IMR-90 (cell line): Measurements from ENCODE around the gene ITSN1. TPM values are rescaled to one million over a fixed set of nuclear protein-coding genes. Genes with fewer than 3 reads are reported as not detected.

Experiments used
- ATAC-seq: fragments of 200-7000 bp; cut with Tn5 transposase; 2 replicates; pipeline ENCODE4 v1.9.1; 2020; ENCODE audit warnings: low read depth, mild to moderate bottlenecking, moderate library complexity
- BruUV-seq: library from RNA; stranded (reverse); fragments of 400-500 nt; replicated peaks from 2 replicates; lab custom pipeline; 2021; lab: Mats Ljungman, UMichigan
- CTCF ChIA-PET: fragments of 300-600 bp; formaldehyde crosslinking; extraction: SDS; loops from one replicate; lab custom pipeline; 2021; ENCODE audit warnings: antibody characterized with exemption; lab: Yijun Ruan, JAX
- POLR2A ChIA-PET: fragments of 300-600 bp; sonication (Branson Sonifier 250); formaldehyde crosslinking; loops from one replicate; lab custom pipeline; 2022; ENCODE audit warnings: antibody characterized with exemption; ENCODE audit not compliant: unreplicated experiment; lab: Charles Lee
- DNase-seq: peaks from one replicate; pipeline ENCODE4 v3.0.0; 2013
- H2AFZ ChIP-seq: replicated peaks from 2 replicates; pipeline ENCODE3; 2013; ENCODE audit warnings: low read length, mild to moderate bottlenecking; ENCODE audit not compliant: poor library complexity
- H2AK5ac ChIP-seq: 2 replicates; pipeline ENCODE4 v1.6.1; 2013; ENCODE audit warnings: low read depth, low read length, inconsistent platforms
- H2AK9ac ChIP-seq: replicated peaks from 2 replicates; pipeline ENCODE3; 2013; ENCODE audit warnings: mild to moderate bottlenecking, low read depth, low read length, moderate library complexity; ENCODE audit not compliant: poor library complexity
- H2BK120ac ChIP-seq: 2 replicates; pipeline ENCODE4 v1.6.1; 2013; ENCODE audit warnings: low read depth, low read length, inconsistent platforms
- H2BK15ac ChIP-seq: 3 replicates; pipeline ENCODE4 v1.6.1; 2013; ENCODE audit warnings: low read depth, low read length, inconsistent platforms
- H2BK20ac ChIP-seq: 2 replicates; pipeline ENCODE4 v1.6.1; 2013; ENCODE audit warnings: low read depth, mild to moderate bottlenecking, inconsistent platforms, low read length, moderate library complexity
- H2BK5ac ChIP-seq: 2 replicates; pipeline ENCODE4 v1.6.1; 2013; ENCODE audit warnings: mild to moderate bottlenecking, low read depth, low read length, inconsistent platforms; ENCODE audit not compliant: poor library complexity, severe bottlenecking
- H3K14ac ChIP-seq: replicated peaks from 2 replicates; pipeline ENCODE4 v1.6.1; 2013; ENCODE audit warnings: low read depth, low read length, inconsistent platforms
- H3K18ac ChIP-seq: 2 replicates; pipeline ENCODE4 v1.6.1; 2013; ENCODE audit warnings: low read depth, low read length, control low read depth
- H3K23ac ChIP-seq: 2 replicates; pipeline ENCODE4 v1.6.1; 2013; ENCODE audit warnings: low read depth, low read length, inconsistent platforms
- H3K27ac ChIP-seq: 2 replicates; pipeline ENCODE4 v1.5.1; 2013; ENCODE audit warnings: mild to moderate bottlenecking, control low read depth, low read length; ENCODE audit not compliant: insufficient read depth
- H3K27me3 ChIP-seq: 2 replicates; pipeline ENCODE4 v1.6.1; 2013; ENCODE audit warnings: low read length; ENCODE audit not compliant: control insufficient read depth, insufficient read depth
- H3K36me3 ChIP-seq: 2 replicates; pipeline ENCODE4 v1.6.1; 2013; ENCODE audit warnings: low read length, mixed read lengths; ENCODE audit not compliant: control insufficient read depth, insufficient read depth
- H3K4ac ChIP-seq: 2 replicates; pipeline ENCODE4 v1.6.1; 2013; ENCODE audit warnings: low read depth, low read length, inconsistent platforms
- H3K4me1 ChIP-seq: 2 replicates; pipeline ENCODE4 v1.6.1; 2013; ENCODE audit warnings: low read length, mixed read lengths; ENCODE audit not compliant: control insufficient read depth, insufficient read depth
- H3K4me2 ChIP-seq: 2 replicates; pipeline ENCODE4 v1.6.1; 2013; ENCODE audit warnings: low read depth, mild to moderate bottlenecking, control low read depth, low read length, moderate library complexity
- H3K4me3 ChIP-seq: 2 replicates; pipeline ENCODE4 v1.5.1; 2013; ENCODE audit warnings: low read depth, mild to moderate bottlenecking, control low read depth, low read length, moderate library complexity; ENCODE audit not compliant: insufficient read depth
- H3K56ac ChIP-seq: 2 replicates; pipeline ENCODE4 v1.6.1; 2013; ENCODE audit warnings: low read length, inconsistent platforms; ENCODE audit not compliant: insufficient read depth; ENCODE audit errors: extremely low read depth
- H3K79me1 ChIP-seq, 2 experiments: 2 replicates each; pipeline ENCODE4 v1.6.1; 2013; ENCODE audit warnings: low read length in 2 of 2, inconsistent platforms in 1 of 2, low read depth in 1 of 2
- H3K9ac ChIP-seq: 2 replicates; pipeline ENCODE4 v1.6.1; 2013; ENCODE audit warnings: low read depth, low read length, control low read depth
- H3K9me1 ChIP-seq: 2 replicates; pipeline ENCODE4 v1.6.1; 2013; ENCODE audit warnings: low read length, inconsistent platforms; ENCODE audit not compliant: insufficient read depth
- H3K9me3 ChIP-seq: 2 replicates; pipeline ENCODE4 v1.6.1; 2013; ENCODE audit warnings: low read length; ENCODE audit not compliant: control insufficient read depth, insufficient read depth
- H4K20me1 ChIP-seq: 2 replicates; pipeline ENCODE4 v1.6.1; 2013; ENCODE audit warnings: low read length, inconsistent platforms; ENCODE audit not compliant: insufficient read depth
- H4K5ac ChIP-seq: 2 replicates; pipeline ENCODE4 v1.6.1; 2013; ENCODE audit warnings: mild to moderate bottlenecking, low read depth, low read length, control low read depth
- H4K8ac ChIP-seq, 2 experiments: 2 replicates each; pipeline ENCODE4 v1.6.1; 2013; ENCODE audit warnings: low read depth in 2 of 2, low read length in 2 of 2, control low read depth in 1 of 2, inconsistent platforms in 1 of 2
- H4K91ac ChIP-seq: 2 replicates; pipeline ENCODE4 v1.6.1; 2013; ENCODE audit warnings: low read depth, low read length, inconsistent platforms; ENCODE audit not compliant: insufficient read depth
- BHLHE40 ChIP-seq: fragments of 150-350 bp; IDR thresholded peaks from 2 replicates; pipeline ENCODE4 v1.6.1; 2016; ENCODE audit warnings: mild to moderate bottlenecking, low read depth, low read length
- MXI1 ChIP-seq: IDR thresholded peaks from 2 replicates; pipeline ENCODE4 v1.6.1; 2012; ENCODE audit warnings: low read depth, mild to moderate bottlenecking, low read length, moderate library complexity, borderline replicate concordance
- RCOR1 ChIP-seq: IDR thresholded peaks from 2 replicates; pipeline ENCODE4 v1.6.1; 2012; ENCODE audit warnings: mild to moderate bottlenecking, low read length, improper control_type of control experiment; ENCODE audit not compliant: insufficient replicate concordance
- WGBS, 2 experiments: methylation state at CpG; one replicate each; pipeline versions ENCODE4 v1.1.5 to v1.1.7; 2013; ENCODE audit warnings: missing lambda C conversion rate in 2 of 2; ENCODE audit not compliant: insufficient read length in 1 of 2; ENCODE audit errors: extremely low coverage in 2 of 2; 5-methylcytosine and 5-hydroxymethylcytosine counted together
- dilution Hi-C: fragments of 300-500 bp; cut with HindIII; formaldehyde crosslinking; loops from one replicate; pipeline ENCODE4 v1.14.3; 2018; ENCODE audit warnings: low sequenced_read_pairs; ENCODE audit not compliant: unreplicated experiment
- in situ Hi-C: fragments of 300-500 bp; cut with MboI; formaldehyde crosslinking; loops from 3 replicates; pipeline ENCODE4 v1.14.3; 2019; ENCODE audit warnings: low sequenced_read_pairs, inconsistent platforms, mixed read lengths
- intact Hi-C: fragments of 100-400 bp; cut with micrococcal nuclease; formaldehyde crosslinking; loops from 2 replicates; pipeline ENCODE4 v1.10.0; 2022
- polyA plus RNA-seq, 3 experiments: library from polyadenylated mRNA; depleted of rRNA; stranded (reverse); fragments of >200 nt; gene quantifications; 2 replicates each; pipeline ENCODE4 v1.2.3, GENCODE V29; 2012; ENCODE audit warnings: low replicate concordance in 1 of 3
- total RNA-seq: library from RNA; depleted of rRNA; stranded (reverse); fragments of >200 nt; gene quantifications from 2 replicates; pipeline ENCODE4 v1.2.3, GENCODE V29; 2012

Gene ITSN1
- total and polyA plus RNA-seq, 2 of the 4 experiments (the other 2 are of a cell fraction): 45.4 to 62.0 TPM

DNA sequence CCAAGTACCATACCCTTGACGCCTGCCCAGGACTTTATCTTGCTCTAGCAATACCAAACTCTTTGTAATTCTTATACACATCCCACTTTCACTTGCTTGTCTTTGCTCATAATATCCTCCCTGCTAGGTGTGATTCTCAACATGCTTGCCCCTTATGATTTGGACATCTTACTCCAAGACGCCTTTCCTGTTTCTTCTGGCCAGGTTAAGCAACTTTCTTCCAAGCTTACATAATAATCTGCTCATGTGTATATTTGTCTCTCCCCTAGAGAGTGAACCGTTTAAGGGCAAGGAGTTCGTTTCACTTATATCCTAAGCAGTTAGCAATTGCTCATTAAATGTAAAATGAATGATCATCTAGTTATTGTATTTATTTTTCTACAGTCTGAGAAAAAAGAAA lies 22.6 kb upstream of the ITSN1 start:
- Histone ChIP-seq H3K23ac (no peak overlapping the region), H2BK15ac (no peak overlapping the region), H3K56ac (no peak overlapping the region), H3K9ac (no peak overlapping the region), H2AFZ (no peak overlapping the region), H3K79me1 (peaks cover 0 to 3% of the 10 kb centered on the region in 2 experiments; a peak in 1 of 4 replicates), H4K8ac (no peak overlapping the region), H4K91ac (no peak overlapping the region), H3K4me1 (no peaks in the 10 kb centered on the region), H3K4me2 (no peak overlapping the region), H3K9me3 (no peaks in the 10 kb centered on the region), H3K27me3 (no peaks in the 10 kb centered on the region), H4K20me1 (no peaks in the 10 kb centered on the region), H4K5ac (no peak overlapping the region), H3K4me3 (no peak overlapping the region), H2AK9ac (no peak overlapping the region), H2AK5ac (no peak overlapping the region), H3K36me3 (peaks cover 13% of the 10 kb centered on the region), H3K27ac (no peak overlapping the region), H2BK20ac (no peak overlapping the region), H3K9me1 (no peaks in the 10 kb centered on the region; the same call in 1 of the 2 replicates), H3K18ac (no peak overlapping the region), H2BK5ac (no peak overlapping the region), H3K14ac (no peak overlapping the region), H2BK120ac (no peak overlapping the region), H3K4ac (no peak overlapping the region)
- intact Hi-C loops (no loop called here), in situ Hi-C loops (no loop called here), dilution Hi-C loops (no loop called here)
- WGBS, 2 experiments: 83% methylated on average over 1 of the region's 4 CpGs; no CpG with 5 or more reads in 1 of the 2 experiments
- ChIA-PET CTCF (no interaction called here), POLR2A (no interaction called here)
- no TSS peak for BruUV-seq
- ATAC-seq (no peak), DNase-seq (no peak)
- no peak for TF ChIP-seq BHLHE40
- TF ChIP-seq RCOR1: no peak
- no peak for TF ChIP-seq MXI1
